ENCODE results near the gene ZDHHC24.
"Not testable (repeated sequence)": the region's sequence is repeated elsewhere in the genome, so short reads cannot be mapped to it uniquely, and the experiment has no call there.

Gene ZDHHC24

GRCh38 chr11:66546368-66546965 lies 619 bp upstream of the ZDHHC24 start, which contains the start of gene ACTN3:
Gene ACTN3, plus strand, starts transcription at chr11:66546903. Its CDS starts 35 bp downstream, at chr11:66546938.
- DNase-seq (ENCODE audit: low spot score), result no peak

DNA sequence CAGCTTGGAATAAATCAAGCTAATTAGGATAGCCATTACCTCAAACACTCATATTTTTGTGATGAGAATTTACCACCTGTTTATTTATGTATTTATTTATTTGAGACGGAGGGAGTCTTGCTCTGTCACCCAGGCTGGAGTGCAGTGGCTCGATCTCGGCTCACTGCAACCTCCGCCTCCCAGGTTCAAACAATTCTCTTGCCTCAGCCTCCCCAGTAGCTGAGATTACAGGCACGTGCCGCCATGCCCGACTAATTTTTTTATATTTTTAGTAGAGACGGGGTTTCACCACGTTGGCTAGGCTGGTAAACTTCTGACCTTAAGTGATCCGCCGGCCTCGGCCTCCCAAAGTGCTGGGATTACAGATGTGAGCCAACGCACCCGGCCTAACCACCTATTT lies 896 bp downstream of the ZDHHC24 start:
- DNase-seq (ENCODE audit: low spot score), result not testable (repeated sequence)

- no peak for DNase-seq (ENCODE audit: low spot score)
Measured at GRCh38 chr11:66543263-66544107, 2.4 kb downstream of the ZDHHC24 start.

GRCh38 chr11:66542362-66542761 lies 3.5 kb downstream of the ZDHHC24 start:
- DNase-seq (ENCODE audit: low spot score), result no peak

- DNase-seq (ENCODE audit: low spot score), result no peak
Measured at GRCh38 chr11:66541892-66542291, 4.0 kb downstream of the ZDHHC24 start.

- DNase-seq (ENCODE audit: low spot score), result not testable (repeated sequence)
Measured at GRCh38 chr11:66540598-66540997, 5.2 kb downstream of the ZDHHC24 start.

- no peak for DNase-seq (ENCODE audit: low spot score)
Measured at GRCh38 chr11:66539870-66540213, 6.0 kb downstream of the ZDHHC24 start.

DNA sequence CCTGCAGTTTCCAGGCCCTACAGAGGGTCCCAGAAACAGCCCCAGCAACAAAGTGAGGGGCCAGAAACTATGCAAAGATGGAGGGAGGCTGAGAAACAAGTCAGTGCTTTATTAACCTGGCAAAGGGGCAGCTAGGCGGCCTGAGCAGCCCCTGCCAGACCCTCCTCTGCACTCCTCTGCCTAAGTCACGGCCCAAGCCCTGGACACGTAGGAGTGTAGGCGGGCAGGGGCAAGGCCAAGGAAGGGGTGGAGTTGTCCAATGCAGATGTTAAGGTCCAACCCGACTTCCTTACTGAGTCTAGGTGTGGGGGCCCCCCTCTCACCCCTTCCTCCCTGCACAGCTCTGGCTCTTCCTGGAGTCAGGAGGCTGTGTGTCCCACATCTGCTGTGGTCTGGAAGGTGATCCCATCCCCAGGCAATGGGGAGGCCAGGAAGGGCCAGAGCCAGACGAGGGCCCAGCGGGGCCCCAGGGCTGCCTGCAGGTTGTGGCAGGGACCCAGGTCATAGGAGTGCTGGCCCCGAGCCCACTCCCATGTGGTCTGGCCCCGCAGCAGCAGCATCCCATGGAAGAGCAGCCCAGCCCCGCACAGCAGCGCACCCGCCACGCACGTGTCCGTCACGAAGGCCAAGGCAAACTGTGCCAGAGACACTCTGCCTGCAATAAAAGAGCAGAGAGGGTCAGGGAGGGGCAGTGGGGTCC lies 6.5 kb downstream of the ZDHHC24 start:
- no peak for DNase-seq (ENCODE audit: low spot score)

DNA sequence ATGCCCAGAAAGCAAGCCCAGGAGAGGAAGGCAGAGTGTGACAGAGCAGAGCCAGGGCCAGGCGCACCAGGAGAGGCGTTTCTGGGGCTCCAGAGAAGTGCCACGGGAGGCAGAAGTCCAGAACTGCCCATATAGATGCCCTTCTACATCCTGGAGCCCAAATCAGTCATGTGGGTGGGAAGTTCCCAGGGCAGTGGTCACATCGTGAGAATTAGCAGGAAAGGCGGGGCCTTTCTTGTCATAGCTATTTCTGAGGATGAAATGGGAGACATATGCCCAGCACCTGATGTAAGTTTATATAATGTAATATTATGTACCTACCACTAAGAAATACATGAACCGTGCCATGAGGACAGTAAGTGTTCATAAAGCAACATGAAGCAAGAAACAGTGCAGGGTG lies 13.1 kb downstream of the ZDHHC24 start:
- no peak for DNase-seq (ENCODE audit: low spot score)

- no peak for DNase-seq (ENCODE audit: low spot score)
Measured at GRCh38 chr11:66531841-66532240, 14.0 kb downstream of the ZDHHC24 start.

GRCh38 chr11:66530927-66531709 lies 14.7 kb downstream of the ZDHHC24 start:
- no peak for DNase-seq (ENCODE audit: low spot score)

GRCh38 chr11:66529655-66530054 lies 16.2 kb downstream of the ZDHHC24 start:
- no peak for DNase-seq (ENCODE audit: low spot score)

GRCh38 chr11:66529069-66529468 lies 16.8 kb downstream of the ZDHHC24 start:
- no peak for DNase-seq (ENCODE audit: low spot score)

DNA sequence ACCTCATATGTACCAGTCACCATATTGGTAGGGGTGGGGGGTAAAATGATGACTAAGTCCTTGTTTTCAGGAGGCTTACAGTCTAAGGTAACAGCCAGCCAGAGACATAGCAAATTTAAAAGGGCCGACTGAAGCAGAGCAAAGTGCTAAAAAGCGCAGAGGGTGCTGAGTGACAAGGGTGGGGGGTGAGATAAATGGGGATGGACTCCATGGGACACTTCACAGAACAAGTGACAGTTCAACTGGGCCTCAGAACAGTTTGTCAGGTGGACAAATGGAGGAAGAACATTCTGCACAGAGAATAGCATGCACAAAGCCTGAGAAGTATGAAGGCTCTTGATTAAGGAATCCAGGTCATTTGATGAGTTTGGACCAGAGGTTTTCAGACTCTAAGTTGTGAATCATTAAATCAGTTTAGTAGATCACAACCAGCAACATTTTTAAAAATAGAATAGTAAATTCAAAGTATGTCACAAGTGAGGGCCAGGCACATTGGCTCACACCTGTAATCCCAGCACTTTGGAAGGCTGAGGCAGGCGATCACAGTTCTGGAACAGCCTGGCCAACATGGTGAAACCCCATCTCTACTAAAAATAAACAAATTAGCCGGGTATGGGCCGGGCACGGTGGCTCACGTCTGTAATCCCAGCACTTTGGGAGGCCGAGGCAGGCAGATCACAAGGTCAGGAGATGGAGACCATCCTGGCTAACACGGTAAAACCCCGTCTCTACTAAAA lies 21.4 kb downstream of the ZDHHC24 start:
- no peak for DNase-seq (ENCODE audit: low spot score)

GRCh38 chr11:66523611-66524010 lies 22.2 kb downstream of the ZDHHC24 start:
- DNase-seq (ENCODE audit: low spot score), result no peak

GRCh38 chr11:66510990-66511339 lies 34.9 kb downstream of the ZDHHC24 start:
- DNase-seq (ENCODE audit: low spot score), result no peak

DNA sequence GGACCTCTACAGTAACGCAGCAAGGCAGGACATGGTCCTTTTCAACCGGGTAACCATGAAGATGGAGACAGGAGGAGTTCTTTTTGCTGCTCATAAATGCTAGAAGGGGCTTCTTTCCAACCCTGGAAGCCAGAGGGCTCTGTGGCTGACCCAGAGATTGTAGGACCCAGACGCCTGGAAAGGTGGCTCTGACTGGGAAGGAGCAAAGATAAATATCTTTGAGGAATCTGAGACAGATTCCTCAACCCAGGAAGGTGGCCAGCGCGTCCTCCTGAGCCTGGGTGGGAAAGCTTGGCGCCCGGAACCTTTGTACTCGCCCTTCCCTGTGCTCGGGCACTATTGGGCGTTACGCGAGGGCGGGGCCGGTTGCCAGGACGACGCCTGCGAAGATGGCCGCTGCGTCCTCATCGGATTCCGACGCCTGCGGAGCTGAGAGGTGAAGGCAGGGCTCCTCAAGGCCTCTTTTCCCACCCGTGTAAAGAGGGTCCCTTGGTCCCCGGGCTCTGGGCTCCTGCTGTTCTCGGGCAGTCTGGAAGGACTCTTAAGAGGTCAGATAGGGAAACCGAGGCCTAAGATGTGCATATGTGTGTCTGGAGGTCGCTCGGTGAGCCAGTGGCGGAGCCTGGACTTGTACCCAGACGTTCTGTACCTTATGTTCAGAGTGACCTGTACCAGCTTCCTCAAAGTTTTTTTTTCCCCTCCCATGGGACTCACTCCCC lies 35.4 kb downstream of the ZDHHC24 start, which contains the start of gene BBS1:
BBS1 (plus strand) TSS at position 365 of the 719 bp plus-strand sequence; CDS start at position 390, 25 bp downstream.
- DNase-seq (ENCODE audit: low spot score), result peak; percentile 83

DNA sequence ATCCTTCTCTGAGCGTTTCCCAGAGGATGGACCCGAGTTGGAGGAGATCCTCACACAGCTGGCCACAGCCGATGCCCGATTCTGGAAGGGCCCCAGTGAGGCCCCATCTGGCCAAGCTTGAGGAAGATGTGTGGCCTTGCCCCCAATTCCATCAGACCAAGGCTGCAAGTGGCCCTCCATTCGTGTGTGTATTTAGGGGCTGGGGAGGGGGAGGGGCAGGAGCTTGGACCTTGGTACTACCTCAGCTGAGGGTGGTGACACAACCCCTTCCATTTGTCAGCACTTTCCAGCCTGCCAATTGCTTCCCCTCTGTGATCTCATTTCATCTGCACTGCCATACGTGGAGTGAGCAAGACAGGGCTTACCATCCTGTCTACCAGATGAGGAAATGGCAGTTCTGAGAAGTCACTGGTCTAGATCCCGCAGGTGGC lies 36.7 kb downstream of the ZDHHC24 start:
- no peak for DNase-seq (ENCODE audit: low spot score)

DNA sequence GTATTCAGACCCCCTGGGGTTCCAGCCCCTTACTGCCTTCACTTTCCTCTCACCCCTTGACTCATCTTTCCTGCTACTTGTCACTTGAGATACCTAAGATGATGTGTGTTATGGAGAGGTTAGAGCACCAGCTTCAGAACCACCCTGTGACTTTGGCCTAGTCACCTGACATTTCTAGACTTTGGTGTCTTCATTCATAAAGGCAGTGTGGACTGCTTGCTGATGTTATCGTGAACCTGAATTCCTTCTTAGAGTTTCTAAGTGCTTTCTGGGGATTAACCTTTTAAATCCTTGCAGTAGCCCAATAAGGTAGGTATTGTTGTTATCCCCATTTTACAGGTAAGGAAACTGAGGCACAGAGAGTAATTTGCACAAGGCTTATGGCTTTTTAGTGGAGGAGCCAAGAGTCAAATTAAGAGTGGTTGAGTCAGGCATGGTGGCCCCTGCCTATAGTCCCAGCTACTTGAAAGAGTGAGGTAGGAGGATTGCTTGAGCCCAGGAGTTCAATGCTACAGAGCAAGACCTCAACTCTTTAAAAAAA lies 40.5 kb downstream of the ZDHHC24 start:
- no peak for DNase-seq (ENCODE audit: low spot score)

DNA sequence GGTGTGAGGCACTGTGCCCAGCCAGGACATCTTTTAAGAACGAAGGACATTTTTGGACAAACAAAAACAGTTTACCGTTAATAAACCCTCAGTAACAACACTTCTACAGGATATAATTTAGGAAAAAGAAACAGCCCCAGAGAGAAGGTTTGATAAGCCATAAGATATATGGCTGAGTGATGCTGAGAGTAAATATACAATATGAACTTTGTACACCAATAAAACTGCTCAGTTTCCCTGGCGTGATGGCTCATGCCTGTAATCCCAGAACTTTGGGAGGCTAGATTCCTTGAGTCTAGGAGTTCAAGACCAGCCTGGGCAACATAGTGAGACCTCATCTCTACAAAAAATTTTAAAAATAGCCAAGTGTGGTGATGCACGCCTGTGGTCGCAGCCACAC lies 47.3 kb downstream of the ZDHHC24 start:
- DNase-seq (ENCODE audit: low spot score), result no peak

Measured in LoVo (cell line).